ENCODE results near the gene USP32. TPM values are rescaled to one million over a fixed set of nuclear protein-coding genes. Genes with fewer than 3 reads are reported as not detected.
"Not testable (repeated sequence)": the region's sequence is repeated elsewhere in the genome, so short reads cannot be mapped to it uniquely, and the experiment has no call there.

Gene USP32
- total RNA-seq, 1 donor from 2014 or later: 53.6 TPM

- Mint-ChIP-seq H3K27ac (ENCODE audit: unreplicated experiment) (peak overlapping the region; percentile 19), H3K36me3 (ENCODE audit: unreplicated experiment) (peaks cover 18% of the 10 kb centered on the region), H3K4me3 (ENCODE audit: unreplicated experiment) (no peak overlapping the region), H3K4me1 (ENCODE audit: unreplicated experiment) (no peaks in the 10 kb centered on the region), H3K9me3 (ENCODE audit: unreplicated experiment) (no peaks in the 10 kb centered on the region), H3K27me3 (ENCODE audit: unreplicated experiment) (no peaks in the 10 kb centered on the region)
- TF ChIP-seq CTCF (IDR thresholded peaks at IDR 0.05): peak; percentile 65
- DNase-seq (ENCODE audit: extremely low spot score, unreplicated experiment): no peak
These were observed 160.7 kb downstream of the USP32 start for GRCh38 chr17:60231234-60231633.

- no peak overlapping the region for H3K4me3 Mint-ChIP-seq (ENCODE audit: unreplicated experiment)
- H3K36me3 Mint-ChIP-seq (ENCODE audit: unreplicated experiment): peaks cover 10% of the 10 kb centered on the region
- no peaks in the 10 kb centered on the region for H3K27me3 Mint-ChIP-seq (ENCODE audit: unreplicated experiment)
- no peak for TF ChIP-seq CTCF (IDR thresholded peaks at IDR 0.05)
- no peak for DNase-seq (ENCODE audit: extremely low spot score, unreplicated experiment)
- H3K9me3 Mint-ChIP-seq (ENCODE audit: unreplicated experiment): no peaks in the 10 kb centered on the region
- no peak overlapping the region for H3K27ac Mint-ChIP-seq (ENCODE audit: unreplicated experiment)
- no peaks in the 10 kb centered on the region for H3K4me1 Mint-ChIP-seq (ENCODE audit: unreplicated experiment)
These were observed 161.6 kb downstream of the USP32 start for GRCh38 chr17:60230358-60230757.

- H3K4me1 Mint-ChIP-seq (ENCODE audit: unreplicated experiment): no peaks in the 10 kb centered on the region
- H3K4me3 Mint-ChIP-seq (ENCODE audit: unreplicated experiment): no peak overlapping the region
- no peak for TF ChIP-seq CTCF (IDR thresholded peaks at IDR 0.05)
- H3K27me3 Mint-ChIP-seq (ENCODE audit: unreplicated experiment): no peaks in the 10 kb centered on the region
- DNase-seq (ENCODE audit: extremely low spot score, unreplicated experiment): no peak
- H3K27ac Mint-ChIP-seq (ENCODE audit: unreplicated experiment): no peak overlapping the region
- H3K9me3 Mint-ChIP-seq (ENCODE audit: unreplicated experiment): no peaks in the 10 kb centered on the region
- H3K36me3 Mint-ChIP-seq (ENCODE audit: unreplicated experiment): peaks cover 6% of the 10 kb centered on the region
These were observed 162.6 kb downstream of the USP32 start for GRCh38 chr17:60229188-60229802.

- not testable (repeated sequence) for H3K4me3 Mint-ChIP-seq (ENCODE audit: unreplicated experiment); H3K27ac Mint-ChIP-seq (ENCODE audit: unreplicated experiment); H3K36me3 Mint-ChIP-seq (ENCODE audit: unreplicated experiment); H3K27me3 Mint-ChIP-seq (ENCODE audit: unreplicated experiment); DNase-seq (ENCODE audit: extremely low spot score, unreplicated experiment); H3K4me1 Mint-ChIP-seq (ENCODE audit: unreplicated experiment); H3K9me3 Mint-ChIP-seq (ENCODE audit: unreplicated experiment)
These were observed 164.7 kb downstream of the USP32 start for GRCh38 chr17:60227276-60227675.

DNA sequence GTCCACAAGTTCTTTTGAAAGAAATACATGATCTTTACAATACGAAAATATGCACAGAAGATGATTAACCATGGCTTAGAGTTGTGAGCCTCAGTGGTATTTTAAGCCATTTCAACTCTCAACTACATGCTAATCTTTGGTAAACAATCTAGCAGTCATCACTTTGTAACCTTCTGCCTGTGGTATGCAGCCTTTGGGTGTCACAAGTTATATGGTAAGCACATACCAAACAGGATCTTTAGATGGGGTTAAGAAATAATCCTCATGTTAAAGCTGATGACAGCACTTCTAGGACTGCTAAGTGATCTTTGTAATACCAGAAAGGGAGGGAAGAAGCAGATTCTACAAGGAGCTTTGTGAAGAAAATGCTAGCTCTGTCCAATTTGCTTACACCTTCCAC lies 167.9 kb downstream of the USP32 start:
- DNase-seq (ENCODE audit: extremely low spot score, unreplicated experiment): no peak
- Mint-ChIP-seq H3K36me3 (ENCODE audit: unreplicated experiment) (peaks cover 14% of the 10 kb centered on the region), H3K27ac (ENCODE audit: unreplicated experiment) (no peak overlapping the region), H3K27me3 (ENCODE audit: unreplicated experiment) (no peaks in the 10 kb centered on the region), H3K4me1 (ENCODE audit: unreplicated experiment) (no peaks in the 10 kb centered on the region), H3K9me3 (ENCODE audit: unreplicated experiment) (no peaks in the 10 kb centered on the region), H3K4me3 (ENCODE audit: unreplicated experiment) (no peak overlapping the region)
- no peak for TF ChIP-seq CTCF (IDR thresholded peaks at IDR 0.05)

DNA sequence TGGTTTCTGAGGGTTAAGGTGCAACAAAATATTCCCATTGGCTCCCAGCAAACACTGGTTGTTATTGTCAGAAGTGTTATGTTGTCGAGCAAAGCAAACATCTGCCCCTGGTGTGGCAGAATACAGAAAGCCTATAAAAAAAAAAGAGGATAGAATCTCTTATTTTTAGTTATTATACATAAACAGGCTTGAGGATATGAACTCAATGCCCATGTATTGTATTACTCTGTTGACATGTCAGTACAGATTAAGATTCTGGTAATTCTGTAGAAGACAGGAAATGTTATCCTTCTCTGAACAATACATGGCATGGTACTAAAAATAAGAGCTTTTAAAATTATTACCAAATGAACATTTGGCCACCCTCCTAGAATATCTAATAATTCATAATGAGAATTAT lies 168.5 kb downstream of the USP32 start:
- Mint-ChIP-seq H3K4me1 (ENCODE audit: unreplicated experiment) (no peaks in the 10 kb centered on the region), H3K27me3 (ENCODE audit: unreplicated experiment) (no peaks in the 10 kb centered on the region), H3K9me3 (ENCODE audit: unreplicated experiment) (no peaks in the 10 kb centered on the region), H3K4me3 (ENCODE audit: unreplicated experiment) (no peak overlapping the region), H3K27ac (ENCODE audit: unreplicated experiment) (no peak overlapping the region), H3K36me3 (ENCODE audit: unreplicated experiment) (peaks cover 19% of the 10 kb centered on the region)
- no peak for TF ChIP-seq CTCF (IDR thresholded peaks at IDR 0.05)
- DNase-seq (ENCODE audit: extremely low spot score, unreplicated experiment): no peak

DNA sequence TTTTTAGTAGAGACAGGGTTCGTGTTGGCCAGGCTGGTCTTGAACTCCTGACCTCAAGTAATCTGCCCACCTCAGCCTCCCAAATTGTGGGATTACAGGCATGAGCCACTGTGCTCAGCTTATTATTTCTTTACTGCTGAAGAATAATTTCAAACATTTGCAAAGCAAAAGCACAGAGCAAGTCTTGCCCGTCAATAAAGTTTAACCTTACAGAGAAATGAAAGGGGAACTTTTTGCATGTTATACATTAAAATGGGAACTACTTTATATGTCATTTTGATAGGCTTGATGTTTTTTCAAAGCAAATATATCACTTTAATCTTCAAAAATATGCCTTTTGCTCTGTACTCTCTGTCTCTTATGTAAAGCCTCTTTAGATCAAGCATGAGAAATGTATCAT lies 173.2 kb downstream of the USP32 start:
- H3K27me3 Mint-ChIP-seq (ENCODE audit: unreplicated experiment); H3K9me3 Mint-ChIP-seq (ENCODE audit: unreplicated experiment); H3K4me1 Mint-ChIP-seq (ENCODE audit: unreplicated experiment); H3K27ac Mint-ChIP-seq (ENCODE audit: unreplicated experiment); DNase-seq (ENCODE audit: extremely low spot score, unreplicated experiment); H3K4me3 Mint-ChIP-seq (ENCODE audit: unreplicated experiment): not testable (repeated sequence)
- peaks cover 17% of the 10 kb centered on the region for H3K36me3 Mint-ChIP-seq (ENCODE audit: unreplicated experiment)

DNA sequence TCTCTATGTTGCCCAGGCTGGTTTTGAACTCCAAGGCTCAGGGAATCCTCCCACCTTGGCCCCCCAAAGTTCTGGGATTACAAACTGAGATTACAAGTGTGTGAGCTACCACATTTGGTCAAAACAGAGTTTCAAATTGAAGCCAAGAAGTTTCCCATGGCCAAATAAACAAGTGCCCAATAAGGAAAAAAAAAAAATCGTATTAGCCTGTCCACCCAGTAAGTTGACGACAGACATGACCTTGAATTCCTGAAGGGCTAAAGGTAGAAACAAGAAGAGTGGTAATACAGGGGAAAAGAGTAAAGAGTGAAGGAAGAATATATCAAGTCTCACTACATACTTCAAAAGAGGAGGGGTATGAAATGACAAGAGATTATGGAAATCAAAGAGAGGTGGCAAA lies 176.0 kb downstream of the USP32 start:
- H3K27me3 Mint-ChIP-seq (ENCODE audit: unreplicated experiment); H3K4me3 Mint-ChIP-seq (ENCODE audit: unreplicated experiment); H3K27ac Mint-ChIP-seq (ENCODE audit: unreplicated experiment); H3K4me1 Mint-ChIP-seq (ENCODE audit: unreplicated experiment); H3K9me3 Mint-ChIP-seq (ENCODE audit: unreplicated experiment); DNase-seq (ENCODE audit: extremely low spot score, unreplicated experiment): not testable (repeated sequence)
- peaks cover 13% of the 10 kb centered on the region for H3K36me3 Mint-ChIP-seq (ENCODE audit: unreplicated experiment)

All from osteocyte (in vitro differentiated cells).